ENCODE results near the gene EGR2.
"Not testable (repeated sequence)": the region's sequence is repeated elsewhere in the genome, so short reads cannot be mapped to it uniquely, and the experiment has no call there.

The EGR2 gene

GRCh38 chr10:62792261-62792660 is 23.9 kb downstream of the EGR2 start:
- no peak for FAIRE-seq

GRCh38 chr10:62790571-62790970 is 25.6 kb downstream of the EGR2 start:
- no peak for FAIRE-seq

DNA sequence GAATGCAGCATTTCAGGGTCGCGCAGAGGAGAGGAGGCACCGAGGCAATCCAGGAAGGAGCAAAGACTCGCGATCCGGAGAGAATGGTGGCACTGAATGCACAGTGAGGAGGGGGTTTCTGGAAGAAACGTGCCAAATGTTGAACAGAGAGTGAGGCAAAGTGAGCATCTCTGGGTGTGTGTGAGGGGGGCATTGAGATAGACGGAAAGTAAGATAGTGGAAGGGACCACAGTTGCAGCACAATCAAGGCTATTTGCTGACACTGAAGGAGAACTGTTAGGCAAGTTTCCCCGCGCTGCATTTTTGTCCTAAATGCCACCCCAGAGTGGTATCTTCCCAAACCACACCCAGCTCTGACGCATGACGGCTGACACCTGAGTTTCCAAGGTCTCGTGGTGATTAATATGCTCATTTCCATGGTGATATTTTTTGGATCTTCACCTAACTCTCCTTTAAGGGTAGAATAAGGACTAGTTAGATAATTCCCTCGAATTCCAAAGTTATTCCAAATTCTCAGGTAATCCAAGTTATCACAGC is 26.1 kb downstream of the EGR2 start:
- FAIRE-seq: no peak

- FAIRE-seq: no peak
These were observed 27.2 kb downstream of the EGR2 start for GRCh38 chr10:62788861-62789467.

- FAIRE-seq: not testable (repeated sequence)
These were observed 27.9 kb downstream of the EGR2 start for GRCh38 chr10:62788285-62788684.

DNA sequence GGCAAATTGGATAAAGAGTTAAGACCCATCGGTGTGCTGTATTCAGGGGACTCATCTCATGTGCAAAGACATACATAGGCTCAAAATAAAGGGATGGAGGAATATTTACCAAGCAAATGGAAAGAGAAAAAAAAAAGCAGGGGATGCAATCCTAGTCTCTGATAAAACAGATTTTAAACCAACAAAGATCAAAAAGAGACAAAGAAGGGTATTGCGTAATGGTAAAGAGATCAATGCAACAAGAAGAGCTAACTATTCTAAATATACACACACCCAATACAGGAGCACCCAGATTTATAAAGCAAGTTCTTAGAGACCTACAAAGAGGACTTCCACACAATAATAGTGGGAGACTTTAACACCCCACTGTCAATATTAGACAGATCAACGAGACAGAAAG is 31.6 kb downstream of the EGR2 start:
- FAIRE-seq: not testable (repeated sequence)

DNA sequence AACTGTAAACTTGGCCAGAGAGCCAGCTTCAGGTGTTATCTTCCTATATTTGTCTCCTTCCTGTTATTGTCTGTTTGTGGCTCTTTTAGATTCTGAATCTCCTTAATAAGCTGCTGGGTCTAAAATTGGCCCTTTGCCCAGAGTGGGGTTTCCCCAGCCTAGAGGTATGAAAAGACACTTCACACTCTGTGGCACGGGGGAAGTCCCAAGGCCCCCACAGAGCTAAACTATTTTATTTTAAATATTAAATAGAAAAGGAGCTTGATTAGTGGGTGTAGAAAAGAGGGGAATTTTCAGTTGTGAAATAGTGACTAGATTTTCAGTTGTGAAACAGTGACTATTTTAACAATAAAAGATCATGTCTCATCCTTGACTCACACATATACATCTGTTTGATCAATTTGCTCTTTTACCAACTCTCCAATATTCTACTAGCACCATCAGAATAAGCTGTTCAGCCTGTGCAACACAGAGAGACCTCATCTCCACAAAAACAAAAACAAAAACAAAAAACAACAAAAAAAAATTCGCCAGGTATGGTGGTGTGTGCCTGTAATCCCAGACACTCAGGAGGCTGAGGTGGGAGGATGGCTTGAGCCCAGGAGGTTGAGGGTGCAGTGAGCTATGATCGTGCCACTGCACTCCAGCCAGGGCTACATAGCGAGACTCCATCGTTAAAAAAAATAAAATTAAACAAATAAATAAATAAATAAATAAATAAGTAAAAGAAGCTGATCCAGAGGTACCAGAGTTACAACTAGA is 36.5 kb downstream of the EGR2 start:
- FAIRE-seq: no peak

DNA sequence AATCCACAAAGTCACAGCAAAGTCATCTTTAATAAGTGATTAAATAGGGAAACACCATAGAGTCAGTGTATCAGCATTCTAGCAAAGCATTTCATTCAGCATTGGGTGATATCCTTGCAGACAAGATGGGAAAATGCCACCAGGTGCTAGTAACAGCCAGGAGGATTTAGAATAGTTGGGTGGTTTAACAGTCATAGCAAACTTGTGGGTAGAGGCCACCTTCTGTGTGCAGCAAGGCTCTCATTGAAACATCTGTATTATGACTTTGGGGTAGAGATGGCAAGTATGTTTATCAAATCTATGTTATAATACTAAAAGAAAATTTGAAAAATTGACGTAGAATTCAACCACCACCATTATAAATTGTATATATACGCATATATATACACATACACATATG is 38.0 kb downstream of the EGR2 start:
- FAIRE-seq: no peak

DNA sequence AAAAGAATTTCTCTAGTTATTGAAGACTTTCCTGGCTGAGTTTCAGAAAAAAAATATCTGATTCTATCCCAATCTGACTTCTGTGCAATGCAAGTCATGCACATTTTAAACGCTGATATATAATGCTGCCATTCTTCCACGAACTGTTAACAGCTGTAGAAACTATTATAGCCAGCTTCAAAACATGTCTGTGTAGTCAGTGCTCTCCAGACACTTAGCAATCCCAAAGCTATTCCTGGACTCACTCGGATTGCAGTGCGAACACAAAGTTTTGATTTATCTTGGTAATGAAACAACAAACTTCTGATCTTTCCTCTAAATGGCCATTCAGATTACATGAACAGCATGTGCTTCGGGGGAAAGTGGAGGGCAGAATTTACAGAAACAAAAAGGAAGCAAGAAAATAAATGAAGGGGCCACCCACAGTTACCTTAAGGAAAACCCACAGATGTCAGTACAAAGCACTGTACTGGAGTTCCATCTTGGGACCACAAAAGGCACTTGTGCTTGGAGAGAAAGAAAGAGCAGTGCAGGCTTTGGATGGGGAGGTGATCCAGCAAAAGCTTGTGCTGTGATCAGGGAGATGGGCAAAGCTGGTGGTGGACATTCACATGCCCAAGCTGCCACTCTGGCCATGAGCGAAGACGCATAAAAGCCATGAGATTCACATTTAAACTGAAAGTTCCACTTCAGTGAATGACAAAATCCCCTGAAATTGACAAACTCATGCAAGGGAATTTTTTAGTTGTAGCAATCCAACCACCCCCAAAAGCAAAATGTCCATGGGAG is 43.8 kb downstream of the EGR2 start:
- no peak for FAIRE-seq

- no peak for FAIRE-seq
These were observed 46.5 kb downstream of the EGR2 start for GRCh38 chr10:62769574-62770242.

GRCh38 chr10:62766386-62766785 is 49.8 kb downstream of the EGR2 start:
- FAIRE-seq: no peak

- no peak for FAIRE-seq
These were observed 50.4 kb downstream of the EGR2 start for GRCh38 chr10:62765726-62766125.

DNA sequence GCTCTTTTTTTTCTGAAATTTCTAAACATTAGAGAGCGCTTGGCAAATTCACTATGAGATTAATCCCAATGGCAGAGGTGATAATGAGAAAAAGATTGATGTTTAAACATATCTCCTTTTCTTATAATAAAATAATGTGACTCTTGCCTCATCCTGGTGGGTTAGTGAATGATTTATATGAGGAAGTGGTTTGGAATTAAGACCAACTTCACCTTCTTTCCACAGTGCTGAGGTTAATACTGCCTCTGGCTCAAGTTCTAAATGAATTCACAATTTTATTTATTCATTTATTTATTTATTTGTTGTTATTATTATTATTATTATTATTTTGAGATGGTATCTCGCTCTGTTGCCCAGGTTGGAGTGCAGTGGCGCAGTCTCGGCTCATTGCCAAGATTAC is 52.2 kb downstream of the EGR2 start:
- no peak for FAIRE-seq

- no peak for FAIRE-seq
These were observed 53.0 kb downstream of the EGR2 start for GRCh38 chr10:62763155-62763554.

Measured in A204.1 (cell line).